Occipital lobe (tissue), 2 donors: ENCODE data around the gene BCL2. TPM values are rescaled to one million over a fixed set of nuclear protein-coding genes. Genes with fewer than 3 reads are reported as not detected.

Experiments
- DNase-seq: peaks from one replicate; lab custom pipeline; 2025; lab: John Stamatoyannopoulos, UW
- total RNA-seq: library from RNA; depleted of rRNA; stranded (reverse); fragments of >200 nt; gene quantifications from one replicate; pipeline ENCODE4 v1.2.3, GENCODE V29; 2014

BCL2 gene
- total RNA-seq, 1 donor from 2014 or later, result 30.6 TPM

GRCh38 chr18:63113899-63114565 is 205.5 kb downstream of the BCL2 start:
- DNase-seq, result no peak

GRCh38 chr18:63112706-63113105 is 206.9 kb downstream of the BCL2 start:
- no peak for DNase-seq

- DNase-seq, result no peak
Measured at GRCh38 chr18:63111671-63112402, 207.7 kb downstream of the BCL2 start.

- no peak for DNase-seq
Measured at GRCh38 chr18:63109802-63110201, 209.8 kb downstream of the BCL2 start.

- DNase-seq, result no peak
Measured at GRCh38 chr18:63109022-63109421, 210.5 kb downstream of the BCL2 start.

GRCh38 chr18:63107931-63108330 is 211.6 kb downstream of the BCL2 start:
- no peak for DNase-seq

- DNase-seq, result no peak
Measured at GRCh38 chr18:63107171-63107845, 212.3 kb downstream of the BCL2 start.

GRCh38 chr18:63106727-63107126 is 212.8 kb downstream of the BCL2 start:
- DNase-seq, result no peak

GRCh38 chr18:63105636-63106316 is 213.8 kb downstream of the BCL2 start:
- no peak for DNase-seq

GRCh38 chr18:63104868-63105267 is 214.7 kb downstream of the BCL2 start:
- DNase-seq, result no peak

- no peak for DNase-seq
Measured at GRCh38 chr18:63102941-63103744, 216.4 kb downstream of the BCL2 start.

- no peak for DNase-seq
Measured at GRCh38 chr18:63100630-63101055, 218.9 kb downstream of the BCL2 start.

- no peak for DNase-seq
Measured at GRCh38 chr18:63099848-63100629, 219.5 kb downstream of the BCL2 start.

GRCh38 chr18:63099091-63099840 is 220.3 kb downstream of the BCL2 start:
- no peak for DNase-seq

- DNase-seq, result no peak
Measured at GRCh38 chr18:63098018-63098981, 221.3 kb downstream of the BCL2 start.

- no peak for DNase-seq
Measured at GRCh38 chr18:63097178-63097577, 222.4 kb downstream of the BCL2 start.

GRCh38 chr18:63096327-63096874 is 223.2 kb downstream of the BCL2 start:
- DNase-seq, result no peak

- DNase-seq, result no peak
Measured at GRCh38 chr18:63095768-63096167, 223.8 kb downstream of the BCL2 start.
